Panc1 (cell line): ENCODE results near the gene IFI16. TPM values are rescaled to one million over a fixed set of nuclear protein-coding genes. Genes with fewer than 3 reads are reported as not detected.

ENCODE experiments used
- ATAC-seq: fragments of 200-7000 bp; cut with Tn5 transposase; 2 replicates; pipeline ENCODE4 v1.9.1; 2020; ENCODE audit warnings: mild to moderate bottlenecking, moderate library complexity
- BruUV-seq: library from RNA; stranded (reverse); fragments of 400-500 nt; replicated peaks from 2 replicates; lab custom pipeline; 2021; lab: Mats Ljungman, UMichigan
- CTCF ChIA-PET: fragments of 300-600 bp; sonication (Branson Sonifier 250); formaldehyde crosslinking; loops from one replicate; lab custom pipeline; 2022; ENCODE audit warnings: antibody characterized with exemption; lab: Charles Lee
- POLR2A ChIA-PET: fragments of 300-600 bp; sonication (Branson Sonifier 250); formaldehyde crosslinking; loops from one replicate; lab custom pipeline; 2022; ENCODE audit warnings: antibody characterized with exemption; lab: Charles Lee
- DNase-seq: peaks from one replicate; pipeline ENCODE4 v3.0.0-alpha.2; 2010; ENCODE audit warnings: low read depth, low spot score
- H3K27ac ChIP-seq: 2 replicates; pipeline ENCODE4 v1.5.1; 2011; ENCODE audit warnings: mild to moderate bottlenecking, low read length, inconsistent platforms
- H3K27me3 ChIP-seq: fragments of 200-500 bp; sonication (Bioruptor generic); 2 replicates; pipeline ENCODE4 v1.6.0; 2014; ENCODE audit warnings: low read length, inconsistent platforms; ENCODE audit not compliant: control insufficient read depth, insufficient read depth
- H3K36me3 ChIP-seq: fragments of 200-500 bp; sonication (Bioruptor generic); 2 replicates; pipeline ENCODE4 v1.5.1; 2014; ENCODE audit warnings: inconsistent platforms, mild to moderate bottlenecking, low read length, moderate library complexity; ENCODE audit not compliant: control insufficient read depth, insufficient read depth
- H3K4me1 ChIP-seq: 2 replicates; pipeline ENCODE4 v1.5.1; 2011; ENCODE audit warnings: inconsistent platforms, mild to moderate bottlenecking, low read length, moderate library complexity; ENCODE audit not compliant: control insufficient read depth, insufficient read depth
- H3K4me3 ChIP-seq, 2 experiments: 2 replicates each; pipeline ENCODE4 v1.5.1; 2011 to 2012; ENCODE audit warnings: low read depth in 2 of 2, low read length in 2 of 2, mild to moderate bottlenecking in 2 of 2, inconsistent platforms in 1 of 2, moderate library complexity in 1 of 2
- H3K9me3 ChIP-seq: fragments of 200-500 bp; sonication (Bioruptor generic); 2 replicates; pipeline ENCODE4 v1.5.1; 2014; ENCODE audit warnings: low read depth, mild to moderate bottlenecking, inconsistent platforms, low read length, moderate library complexity; ENCODE audit not compliant: control insufficient read depth, insufficient read depth
- CTCF ChIP-seq: fragments of 450-650 bp; IDR thresholded peaks from 2 replicates; pipeline ENCODE4 v1.5.1; 2017; ENCODE audit warnings: mild to moderate bottlenecking
- POLR2AphosphoS5 ChIP-seq: IDR thresholded peaks from 2 replicates; pipeline ENCODE4 v1.6.1; 2012; ENCODE audit warnings: mild to moderate bottlenecking, low read depth, low read length, moderate library complexity
- REST ChIP-seq, 2 experiments: IDR thresholded peaks; 2 replicates each; pipeline ENCODE4 v1.6.1; 2011 to 2012; ENCODE audit warnings: low read depth in 2 of 2, control low read depth in 1 of 2, low read length in 1 of 2, mild to moderate bottlenecking in 1 of 2, moderate library complexity in 1 of 2; ENCODE audit not compliant: insufficient read depth in 1 of 2
- SIN3A ChIP-seq: IDR thresholded peaks from 2 replicates; pipeline ENCODE4 v1.6.1; 2012; ENCODE audit warnings: low read depth, mild to moderate bottlenecking, low read length, moderate library complexity, borderline replicate concordance; ENCODE audit not compliant: insufficient read depth
- TCF7L2 ChIP-seq: IDR thresholded peaks from 2 replicates; pipeline ENCODE4 v1.6.1; 2011; ENCODE audit warnings: mild to moderate bottlenecking, low read depth, low read length, inconsistent platforms
- in situ Hi-C: cut with HindIII; loops from 2 replicates; pipeline ENCODE4 v1.10.0; 2016; ENCODE audit warnings: low sequenced_read_pairs, low pct_unique_long_range_greater_than_20kb
- intact Hi-C: fragments of 100-400 bp; cut with micrococcal nuclease; formaldehyde crosslinking; loops from one replicate; pipeline ENCODE4 v1.10.0; 2022; ENCODE audit not compliant: unreplicated experiment
- total RNA-seq: library from RNA; stranded (reverse); gene quantifications from one replicate; pipeline ENCODE4 v1.2.1, GENCODE V29; 2021; ENCODE audit not compliant: unreplicated experiment

Gene IFI16
- total RNA-seq, 1 experiment from 2014 or later: 0.36 TPM

- Histone ChIP-seq H3K9me3 (no peaks in the 10 kb centered on the region), H3K36me3 (no peaks in the 10 kb centered on the region), H3K27me3 (peaks cover 9% of the 10 kb centered on the region; the same call in 1 of the 2 replicates), H3K4me1 (no peaks in the 10 kb centered on the region), H3K4me3 (no peak overlapping the region), H3K27ac (no peak overlapping the region)
- BruUV-seq: no TSS peak
- TF ChIP-seq SIN3A: no peak
- intact Hi-C loops: no loop called here
- POLR2A ChIA-PET: no interaction called here
- CTCF ChIA-PET: no interaction called here
- in situ Hi-C loops: no loop called here
- no peak for ATAC-seq
- no peak for DNase-seq
Measured at GRCh38 chr1:159081626-159082025, 71.9 kb downstream of the IFI16 start.

GRCh38 chr1:159083013-159083412, 73.3 kb downstream of the IFI16 start:
- Histone ChIP-seq H3K27ac (no peak overlapping the region), H3K9me3 (no peaks in the 10 kb centered on the region), H3K36me3 (no peaks in the 10 kb centered on the region), H3K4me1 (no peaks in the 10 kb centered on the region), H3K4me3 (no peak overlapping the region), H3K27me3 (peaks cover 8% of the 10 kb centered on the region; the same call in 1 of the 2 replicates)
- DNase-seq (no peak), ATAC-seq (no peak)
- in situ Hi-C loops: no loop called here
- TF ChIP-seq SIN3A (no peak), REST (IDR thresholded peaks at IDR 0.05; ENCODE audit: insufficient read depth in 1 of 2, low read depth in 2 of 2, low read length in 1 of 2) (no peak), POLR2AphosphoS5 (no peak), TCF7L2 (no peak)
- no TSS peak for BruUV-seq
- POLR2A ChIA-PET: no interaction called here
- intact Hi-C loops: no loop called here
- CTCF ChIA-PET: no interaction called here

- no TSS peak for BruUV-seq
- POLR2A ChIA-PET: no interaction called here
- Histone ChIP-seq H3K27ac (no peak overlapping the region), H3K9me3 (no peaks in the 10 kb centered on the region), H3K36me3 (no peaks in the 10 kb centered on the region), H3K4me1 (no peaks in the 10 kb centered on the region), H3K4me3 (no peak overlapping the region), H3K27me3 (peaks cover 6% of the 10 kb centered on the region; the same call in 1 of the 2 replicates)
- CTCF ChIA-PET: no interaction called here
- DNase-seq: no peak
- intact Hi-C loops: no loop called here
- no peak for ATAC-seq
- in situ Hi-C loops: no loop called here
- TF ChIP-seq POLR2AphosphoS5 (no peak), SIN3A (no peak), REST (IDR thresholded peaks at IDR 0.05; ENCODE audit: insufficient read depth in 1 of 2, low read depth in 2 of 2, low read length in 1 of 2) (no peak), CTCF (no peak), TCF7L2 (no peak)
Measured at GRCh38 chr1:159084152-159084551, 74.4 kb downstream of the IFI16 start.
